Measurements from ENCODE around the gene NKAIN2. TPM values are rescaled to one million over a fixed set of nuclear protein-coding genes. Genes with fewer than 3 reads are reported as not detected.

The NKAIN2 gene
- total and polyA plus RNA-seq, 8 donors: 0.02 to 0.09 TPM; not detected in 6

- DNase-seq (no peak), FAIRE-seq (no peak), ATAC-seq (no peak)
- H3K27ac ChIP-seq: no peak overlapping the region
- intact Hi-C loops (cut with DNase I): no loop called here
- H3K4me1 ChIP-seq: no peaks in the 10 kb centered on the region
- no peak overlapping the region for H3K4me3 ChIP-seq
- no peak for TF ChIP-seq CTCF (IDR thresholded peaks at IDR 0.05)
- WGBS, 2 donors: 59 to 64% methylated on average over 4 of the region's 4 CpGs
- no peaks in the 10 kb centered on the region for H3K36me3 ChIP-seq
- no peaks in the 10 kb centered on the region for H3K27me3 ChIP-seq
- H3K9me3 ChIP-seq: no peaks in the 10 kb centered on the region
These were observed 1015.7 kb downstream of the NKAIN2 start for GRCh38 chr6:124819346-124819745.

- no peak for TF ChIP-seq CTCF (IDR thresholded peaks at IDR 0.05)
- H3K4me1 ChIP-seq: no peaks in the 10 kb centered on the region
- ATAC-seq: no peak
- no peaks in the 10 kb centered on the region for H3K27me3 ChIP-seq
- DNase-seq: no peak
- no peak overlapping the region for H3K4me3 ChIP-seq
- FAIRE-seq: no peak
- intact Hi-C loops (cut with DNase I): no loop called here
- H3K27ac ChIP-seq: no peak overlapping the region
- H3K36me3 ChIP-seq: no peaks in the 10 kb centered on the region
- H3K9me3 ChIP-seq: no peaks in the 10 kb centered on the region
These were observed 1018.5 kb downstream of the NKAIN2 start for GRCh38 chr6:124822204-124822613.

GRCh38 chr6:124822721-124823120 is 1019.1 kb downstream of the NKAIN2 start:
- intact Hi-C loops (cut with DNase I): no loop called here
- ATAC-seq: no peak
- FAIRE-seq: no peak
- Histone ChIP-seq H3K36me3 (no peaks in the 10 kb centered on the region), H3K4me3 (no peak overlapping the region), H3K27me3 (no peaks in the 10 kb centered on the region), H3K9me3 (no peaks in the 10 kb centered on the region), H3K4me1 (no peaks in the 10 kb centered on the region), H3K27ac (no peak overlapping the region)
- TF ChIP-seq CTCF (IDR thresholded peaks at IDR 0.05): no peak
- DNase-seq: no peak
- 74 to 83% methylated on average over 3 of the region's 3 CpGs for WGBS, 2 donors

GRCh38 chr6:124823240-124824111 is 1019.8 kb downstream of the NKAIN2 start:
- H3K27ac ChIP-seq: no peak overlapping the region
- ATAC-seq: no peak
- H3K4me1 ChIP-seq: no peaks in the 10 kb centered on the region
- no peak for TF ChIP-seq CTCF (IDR thresholded peaks at IDR 0.05)
- no peaks in the 10 kb centered on the region for H3K36me3 ChIP-seq
- 59 to 61% methylated on average over 14 of the region's 14 CpGs for WGBS, 2 donors
- intact Hi-C loops (cut with DNase I): no loop called here
- H3K4me3 ChIP-seq: no peak overlapping the region
- no peaks in the 10 kb centered on the region for H3K27me3 ChIP-seq
- no peaks in the 10 kb centered on the region for H3K9me3 ChIP-seq
- no peak for DNase-seq
- FAIRE-seq: no peak

- no peaks in the 10 kb centered on the region for H3K4me1 ChIP-seq
- FAIRE-seq: no peak
- intact Hi-C loops (cut with DNase I): no loop called here
- no peak for DNase-seq
- no peaks in the 10 kb centered on the region for H3K9me3 ChIP-seq
- TF ChIP-seq CTCF (IDR thresholded peaks at IDR 0.05): no peak
- H3K27me3 ChIP-seq: no peaks in the 10 kb centered on the region
- no peak overlapping the region for H3K27ac ChIP-seq
- no peak overlapping the region for H3K4me3 ChIP-seq
- 52 to 64% methylated on average over 2 of the region's 2 CpGs for WGBS, 2 donors
- no peak for ATAC-seq
- no peaks in the 10 kb centered on the region for H3K36me3 ChIP-seq
These were observed 1021.9 kb downstream of the NKAIN2 start for GRCh38 chr6:124825564-124825963.
